Astrocyte (in vitro differentiated cells and primary cell): Measurements from ENCODE around the gene CA10. TPM values are rescaled to one million over a fixed set of nuclear protein-coding genes. Genes with fewer than 3 reads are reported as not detected.

ENCODE experiments used
- DNase-seq: peaks from one replicate; pipeline ENCODE4 v3.0.0-alpha.2; 2010; ENCODE audit warnings: low read depth
- FAIRE-seq: peaks from 2 replicates; lab custom pipeline; 2011; peaks lifted over from hg19 to GRCh38; lab: Jason Lieb, UNC
- H2AFZ ChIP-seq: 2 replicates; pipeline ENCODE4 v1.6.0; 2012; ENCODE audit warnings: low read depth, low read length, inconsistent platforms
- H3K27ac ChIP-seq: 2 replicates; pipeline ENCODE4 v1.5.1; 2011; ENCODE audit warnings: low read depth, low read length, inconsistent platforms
- H3K27me3 ChIP-seq: 2 replicates; pipeline ENCODE4 v1.6.0; 2011; ENCODE audit warnings: low read length, inconsistent platforms; ENCODE audit not compliant: insufficient read depth
- H3K36me3 ChIP-seq: 2 replicates; pipeline ENCODE4 v1.5.1; 2011; ENCODE audit warnings: low read length, inconsistent platforms; ENCODE audit not compliant: insufficient read depth
- H3K4me1 ChIP-seq: 2 replicates; pipeline ENCODE4 v1.5.1; 2011; ENCODE audit warnings: low read length, inconsistent platforms; ENCODE audit not compliant: insufficient read depth
- H3K4me2 ChIP-seq: 2 replicates; pipeline ENCODE4 v1.6.0; 2012; ENCODE audit warnings: low read length, inconsistent platforms
- H3K4me3 ChIP-seq: 2 replicates; pipeline ENCODE4 v1.5.1; 2011; ENCODE audit warnings: low read depth, mild to moderate bottlenecking, low read length, inconsistent platforms; ENCODE audit not compliant: insufficient read depth
- H3K79me2 ChIP-seq: 2 replicates; pipeline ENCODE4 v1.6.0; 2012; ENCODE audit warnings: mild to moderate bottlenecking, low read length, inconsistent platforms; ENCODE audit not compliant: insufficient read depth
- H3K9ac ChIP-seq: 2 replicates; pipeline ENCODE4 v1.6.0; 2012; ENCODE audit warnings: mild to moderate bottlenecking, low read length, inconsistent platforms
- H3K9me3 ChIP-seq: 2 replicates; pipeline ENCODE4 v1.5.1; 2012; ENCODE audit warnings: low read depth, mild to moderate bottlenecking, low read length, inconsistent platforms; ENCODE audit not compliant: insufficient read depth
- H4K20me1 ChIP-seq: 2 replicates; pipeline ENCODE4 v1.6.0; 2012; ENCODE audit warnings: low read length, inconsistent platforms; ENCODE audit not compliant: insufficient read depth
- H3K27ac Mint-ChIP-seq: one replicate; pipeline ENCODE4 v1.8.0; 2021; ENCODE audit warnings: mild to moderate bottlenecking, mixed read lengths; ENCODE audit not compliant: unreplicated experiment
- H3K27me3 Mint-ChIP-seq: one replicate; pipeline ENCODE4 v1.8.0; 2021; ENCODE audit warnings: low read depth, mixed read lengths; ENCODE audit not compliant: unreplicated experiment
- H3K36me3 Mint-ChIP-seq: one replicate; pipeline ENCODE4 v1.8.0; 2021; ENCODE audit warnings: low read depth, mixed read lengths; ENCODE audit not compliant: unreplicated experiment
- H3K4me1 Mint-ChIP-seq: one replicate; pipeline ENCODE4 v1.8.0; 2021; ENCODE audit warnings: low read depth, mixed read lengths; ENCODE audit not compliant: unreplicated experiment
- H3K4me3 Mint-ChIP-seq: one replicate; pipeline ENCODE4 v1.8.0; 2021; ENCODE audit warnings: mild to moderate bottlenecking, moderate library complexity, mixed read lengths; ENCODE audit not compliant: unreplicated experiment
- H3K9me3 Mint-ChIP-seq: one replicate; pipeline ENCODE4 v1.8.0; 2021; ENCODE audit warnings: mild to moderate bottlenecking, mixed read lengths; ENCODE audit not compliant: unreplicated experiment
- CTCF ChIP-seq: IDR thresholded peaks from 2 replicates; pipeline ENCODE4 v1.5.1; 2011; ENCODE audit warnings: low read depth, mild to moderate bottlenecking, inconsistent platforms, low read length, moderate library complexity; ENCODE audit not compliant: insufficient read depth
- EZH2 ChIP-seq: IDR thresholded peaks from 2 replicates; pipeline ENCODE4 v1.6.1; 2012; ENCODE audit warnings: mild to moderate bottlenecking, low read length, inconsistent platforms; ENCODE audit not compliant: insufficient read depth
- total RNA-seq: library from RNA; stranded (reverse); gene quantifications from 2 replicates; pipeline ENCODE4 v1.2.1, GENCODE V29; 2021

Gene CA10
- total RNA-seq, 1 donor from 2014 or later, result 0.43 TPM

- Histone ChIP-seq H3K4me3 (no peak overlapping the region), H3K4me2 (no peak overlapping the region), H3K4me1 (no peaks in the 10 kb centered on the region), H3K9ac (no peak overlapping the region), H3K27ac (no peak overlapping the region), H3K79me2 (no peaks in the 10 kb centered on the region), H2AFZ (no peak overlapping the region), H4K20me1 (no peaks in the 10 kb centered on the region), H3K27me3 (no peaks in the 10 kb centered on the region), H3K36me3 (no peaks in the 10 kb centered on the region), H3K9me3 (peaks cover 3% of the 10 kb centered on the region)
- Mint-ChIP-seq H3K4me3 (no peak overlapping the region), H3K27me3 (peaks cover 13% of the 10 kb centered on the region), H3K4me1 (peaks cover 3% of the 10 kb centered on the region), H3K9me3 (no peaks in the 10 kb centered on the region), H3K36me3 (no peaks in the 10 kb centered on the region), H3K27ac (no peak overlapping the region)
- TF ChIP-seq CTCF, result no peak
- TF ChIP-seq EZH2, result no peak
- no peak for FAIRE-seq
- no peak for DNase-seq
These were observed 331.4 kb downstream of the CA10 start for GRCh38 chr17:51827140-51827539.

- Histone ChIP-seq H3K4me1 (no peaks in the 10 kb centered on the region), H2AFZ (no peak overlapping the region), H3K4me3 (no peak overlapping the region), H3K4me2 (no peak overlapping the region), H3K9me3 (peaks cover 3% of the 10 kb centered on the region), H4K20me1 (no peaks in the 10 kb centered on the region), H3K27me3 (no peaks in the 10 kb centered on the region), H3K27ac (no peak overlapping the region), H3K36me3 (no peaks in the 10 kb centered on the region), H3K79me2 (no peaks in the 10 kb centered on the region), H3K9ac (no peak overlapping the region)
- no peak for TF ChIP-seq EZH2
- Mint-ChIP-seq H3K27me3 (peaks cover 5% of the 10 kb centered on the region), H3K27ac (no peak overlapping the region), H3K9me3 (no peaks in the 10 kb centered on the region), H3K4me1 (no peaks in the 10 kb centered on the region), H3K4me3 (no peak overlapping the region), H3K36me3 (no peaks in the 10 kb centered on the region)
- no peak for DNase-seq
- no peak for FAIRE-seq
These were observed 337.7 kb downstream of the CA10 start for GRCh38 chr17:51820766-51821165.

GRCh38 chr17:51820252-51820651, 338.3 kb downstream of the CA10 start:
- no peaks in the 10 kb centered on the region for H3K79me2 ChIP-seq
- Mint-ChIP-seq H3K27me3 (peaks cover 5% of the 10 kb centered on the region), H3K4me1 (no peaks in the 10 kb centered on the region), H3K9me3 (no peaks in the 10 kb centered on the region), H3K4me3 (no peak overlapping the region), H3K36me3 (no peaks in the 10 kb centered on the region), H3K27ac (no peak overlapping the region)
- H3K9ac ChIP-seq, result no peak overlapping the region
- H3K9me3 ChIP-seq, result peaks cover 3% of the 10 kb centered on the region
- no peaks in the 10 kb centered on the region for H4K20me1 ChIP-seq
- FAIRE-seq (no peak), DNase-seq (no peak)
- no peak overlapping the region for H3K27ac ChIP-seq
- H3K4me2 ChIP-seq, result no peak overlapping the region
- H3K27me3 ChIP-seq, result no peaks in the 10 kb centered on the region
- no peak overlapping the region for H2AFZ ChIP-seq
- H3K4me3 ChIP-seq, result no peak overlapping the region
- no peaks in the 10 kb centered on the region for H3K4me1 ChIP-seq
- TF ChIP-seq CTCF (no peak), EZH2 (no peak)
- no peaks in the 10 kb centered on the region for H3K36me3 ChIP-seq
